Subcutaneous abdominal adipose tissue (tissue), 5 donors: ENCODE results near the gene EXOC6B.

Experiments used
- H3K27ac ChIP-seq: one replicate; pipeline ENCODE4 v1.7.0; 2013; ENCODE audit warnings: low read depth, mild to moderate bottlenecking, inconsistent platforms, low read length, moderate library complexity
- H3K27me3 ChIP-seq, 5 donors: one replicate each; pipeline ENCODE4 v1.7.0; 2013; ENCODE audit warnings: low read length in 5 of 5, inconsistent platforms in 1 of 5; ENCODE audit not compliant: control insufficient read depth in 5 of 5, insufficient read depth in 4 of 5
- H3K36me3 ChIP-seq, 5 donors: one replicate each; pipeline ENCODE4 v1.7.0; 2013; ENCODE audit warnings: low read length in 5 of 5; ENCODE audit not compliant: control insufficient read depth in 5 of 5, insufficient read depth in 5 of 5
- H3K4me1 ChIP-seq, 5 donors: one replicate each; pipeline ENCODE4 v1.7.0; 2013; ENCODE audit warnings: low read length in 5 of 5, mild to moderate bottlenecking in 3 of 5, moderate library complexity in 1 of 5; ENCODE audit not compliant: control insufficient read depth in 5 of 5, insufficient read depth in 5 of 5
- H3K4me3 ChIP-seq, 5 donors: one replicate each; pipeline ENCODE4 v1.7.0; 2013; ENCODE audit warnings: low read length in 5 of 5, low read depth in 1 of 5
- H3K9ac ChIP-seq, 5 donors: one replicate each; pipeline ENCODE4 v1.7.0; 2013; ENCODE audit warnings: low read length in 5 of 5, mild to moderate bottlenecking in 4 of 5, moderate library complexity in 3 of 5
- H3K9me3 ChIP-seq, 5 donors: one replicate each; pipeline ENCODE4 v1.7.0; 2013; ENCODE audit warnings: low read length in 5 of 5; ENCODE audit not compliant: control insufficient read depth in 5 of 5
- donor health status: healthy.
- donor health status: healthy.
- donor health status: healthy.
- donor health status: healthy.
- donor health status: healthy.

Gene EXOC6B

GRCh38 chr2:72848436-72849137, 22.8 kb upstream of the EXOC6B start:
- Histone ChIP-seq H3K4me3 (no peak overlapping the region), H3K4me1 (no peaks in the 10 kb centered on the region), H3K9ac (no peak overlapping the region), H3K36me3 (no peaks in the 10 kb centered on the region), H3K9me3 (no peaks in the 10 kb centered on the region), H3K27me3 (peaks cover 0 to 14% (median 4%) of the 10 kb centered on the region in 5 donors), H3K27ac (no peak overlapping the region)

GRCh38 chr2:72847534-72848315, 21.9 kb upstream of the EXOC6B start:
- Histone ChIP-seq H3K27me3 (peaks cover 0 to 12% (median 4%) of the 10 kb centered on the region in 5 donors), H3K9me3 (no peaks in the 10 kb centered on the region), H3K4me3 (no peak overlapping the region), H3K4me1 (no peaks in the 10 kb centered on the region), H3K36me3 (no peaks in the 10 kb centered on the region), H3K27ac (no peak overlapping the region), H3K9ac (no peak overlapping the region)

GRCh38 chr2:72846171-72847095, 20.6 kb upstream of the EXOC6B start:
- H3K27me3 ChIP-seq = peaks cover 0 to 10% (median 4%) of the 10 kb centered on the region in 5 donors
- no peak overlapping the region for H3K27ac ChIP-seq
- no peaks in the 10 kb centered on the region for H3K36me3 ChIP-seq
- H3K9me3 ChIP-seq = no peaks in the 10 kb centered on the region
- H3K4me3 ChIP-seq = no peak overlapping the region
- H3K4me1 ChIP-seq = no peaks in the 10 kb centered on the region
- no peak overlapping the region for H3K9ac ChIP-seq

GRCh38 chr2:72843301-72843700, 17.5 kb upstream of the EXOC6B start:
- Histone ChIP-seq H3K27ac (no peak overlapping the region), H3K9ac (no peak overlapping the region)

DNA sequence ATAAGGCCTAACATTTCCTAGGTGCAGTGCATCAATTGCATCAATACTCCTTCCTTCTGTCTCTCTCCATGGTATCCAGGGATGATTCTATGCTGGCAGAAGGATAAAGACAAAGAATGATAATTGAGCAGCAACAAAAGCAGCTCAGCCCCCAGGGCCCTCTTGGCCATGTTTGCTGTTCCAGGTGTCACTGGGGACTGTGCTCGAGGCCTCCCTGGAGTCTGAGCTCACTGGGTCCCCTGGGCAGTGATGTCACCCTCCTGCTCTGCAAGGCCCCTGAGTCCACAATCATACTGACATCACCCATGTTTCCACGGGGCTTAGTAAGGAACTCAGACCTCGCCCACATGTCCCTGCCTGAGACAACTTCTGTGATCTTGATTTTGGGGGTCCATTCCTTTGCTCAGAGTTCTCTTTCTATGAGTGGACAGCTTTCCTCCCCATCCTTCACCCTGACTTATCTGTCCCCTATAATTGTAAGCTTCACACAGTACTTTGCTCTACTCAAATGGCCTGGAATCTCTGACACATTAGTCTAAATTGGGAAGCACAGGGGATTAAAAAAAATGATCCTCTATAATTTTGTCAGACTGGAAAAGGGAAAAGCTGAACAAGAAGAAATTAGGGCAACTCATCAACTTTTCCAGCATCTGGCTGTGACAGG, 15.8 kb upstream of the EXOC6B start:
- Histone ChIP-seq H3K9ac (no peak overlapping the region), H3K9me3 (no peaks in the 10 kb centered on the region), H3K27ac (no peak overlapping the region), H3K4me3 (no peak overlapping the region), H3K4me1 (no peaks in the 10 kb centered on the region), H3K36me3 (no peaks in the 10 kb centered on the region), H3K27me3 (peaks cover 0 to 2% (median 0%) of the 10 kb centered on the region in 5 donors)

More at GRCh38 chr2:72843301-72843700, 17.5 kb upstream of the EXOC6B start:
- Histone ChIP-seq H3K9me3 (no peaks in the 10 kb centered on the region), H3K4me1 (no peaks in the 10 kb centered on the region), H3K36me3 (no peaks in the 10 kb centered on the region), H3K27me3 (peaks cover 0 to 2% (median 0%) of the 10 kb centered on the region in 5 donors), H3K4me3 (no peak overlapping the region)

GRCh38 chr2:72840066-72840465, 14.2 kb upstream of the EXOC6B start:
- no peaks in the 10 kb centered on the region for H3K4me1 ChIP-seq
- H3K27ac ChIP-seq = no peak overlapping the region
- H3K9me3 ChIP-seq = no peaks in the 10 kb centered on the region
- H3K27me3 ChIP-seq = peaks cover 0 to 2% (median 0%) of the 10 kb centered on the region in 5 donors
- no peak overlapping the region for H3K9ac ChIP-seq
- H3K36me3 ChIP-seq = no peaks in the 10 kb centered on the region
- no peak overlapping the region for H3K4me3 ChIP-seq

DNA sequence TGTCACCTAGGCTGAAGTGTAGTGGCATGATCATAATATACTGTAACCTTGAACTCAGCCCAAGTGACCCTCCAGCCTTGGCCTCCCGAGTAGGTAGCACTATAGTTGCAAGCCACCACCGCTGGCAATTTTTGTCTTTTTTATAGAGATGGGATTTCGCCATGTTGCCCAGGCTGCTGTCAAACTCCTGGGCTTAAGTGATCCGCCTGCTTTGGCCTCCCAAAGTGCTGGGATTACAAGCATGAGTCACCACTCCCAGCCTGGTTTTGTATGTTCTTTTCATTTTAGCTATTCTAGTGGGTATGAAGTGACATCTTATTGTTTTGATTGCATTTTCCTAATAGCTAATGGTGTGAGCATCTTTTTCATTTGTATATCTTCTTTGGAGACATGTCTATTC, 11.3 kb upstream of the EXOC6B start:
- Histone ChIP-seq H3K4me1 (no peaks in the 10 kb centered on the region), H3K27ac (no peak overlapping the region), H3K36me3 (no peaks in the 10 kb centered on the region), H3K9ac (no peak overlapping the region), H3K4me3 (no peak overlapping the region), H3K9me3 (no peaks in the 10 kb centered on the region), H3K27me3 (no peaks in the 10 kb centered on the region)

DNA sequence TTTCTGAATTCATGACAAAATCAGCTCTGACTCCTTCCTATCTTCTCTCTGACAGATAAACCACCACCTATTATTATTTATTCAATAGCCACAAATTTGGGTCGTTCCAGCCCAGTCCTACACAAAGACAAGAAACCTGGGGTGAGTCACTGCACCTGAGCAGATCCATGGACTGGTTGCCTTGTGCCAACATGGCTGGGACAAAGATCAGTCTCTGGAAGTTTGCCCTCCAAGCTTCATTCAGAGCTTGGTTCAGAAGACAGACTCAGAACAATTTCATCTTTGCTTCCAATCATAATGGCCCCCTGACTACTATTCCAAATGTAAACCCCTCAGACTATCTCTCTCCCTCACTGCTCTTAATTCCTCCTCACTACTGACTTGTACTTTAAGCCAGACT, 9.6 kb upstream of the EXOC6B start:
- H3K9me3 ChIP-seq = no peaks in the 10 kb centered on the region
- no peak overlapping the region for H3K9ac ChIP-seq
- no peak overlapping the region for H3K27ac ChIP-seq
- H3K4me1 ChIP-seq = no peaks in the 10 kb centered on the region
- H3K36me3 ChIP-seq = no peaks in the 10 kb centered on the region
- H3K4me3 ChIP-seq = no peak overlapping the region
- H3K27me3 ChIP-seq = peaks cover 0 to 2% (median 0%) of the 10 kb centered on the region in 5 donors

DNA sequence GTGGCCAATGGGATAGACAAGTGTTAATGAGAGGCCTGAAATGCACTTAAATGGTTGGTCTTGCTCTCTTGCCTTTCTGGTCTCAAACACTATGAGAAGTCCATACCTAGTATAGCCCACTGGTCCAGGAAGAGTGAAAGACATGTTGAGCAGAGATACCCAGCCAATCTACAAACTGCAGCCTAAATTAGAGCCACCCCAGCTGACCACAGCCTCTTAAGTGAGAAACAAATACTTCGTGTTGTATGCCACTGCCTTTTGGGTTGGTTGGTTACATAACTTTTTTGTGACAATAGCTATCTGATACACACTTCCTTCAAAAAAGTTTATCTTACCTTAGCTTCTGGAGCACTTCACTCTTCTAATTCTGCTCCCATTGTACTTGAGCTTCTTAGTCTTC, 8.8 kb upstream of the EXOC6B start:
- no peaks in the 10 kb centered on the region for H3K9me3 ChIP-seq
- H3K9ac ChIP-seq = no peak overlapping the region
- peaks cover 0 to 2% (median 0%) of the 10 kb centered on the region in 5 donors for H3K27me3 ChIP-seq
- no peaks in the 10 kb centered on the region for H3K4me1 ChIP-seq
- no peak overlapping the region for H3K4me3 ChIP-seq
- no peak overlapping the region for H3K27ac ChIP-seq
- no peaks in the 10 kb centered on the region for H3K36me3 ChIP-seq
